Subcutaneous abdominal adipose tissue (tissue), 5 donors: ENCODE results near the gene LTBP3.

Source experiments
- H3K27ac ChIP-seq: one replicate; pipeline ENCODE4 v1.7.0; 2013; ENCODE audit warnings: low read depth, mild to moderate bottlenecking, inconsistent platforms, low read length, moderate library complexity
- H3K27me3 ChIP-seq, 5 donors: one replicate each; pipeline ENCODE4 v1.7.0; 2013; ENCODE audit warnings: low read length in 5 of 5, inconsistent platforms in 1 of 5; ENCODE audit not compliant: control insufficient read depth in 5 of 5, insufficient read depth in 4 of 5
- H3K36me3 ChIP-seq, 5 donors: one replicate each; pipeline ENCODE4 v1.7.0; 2013; ENCODE audit warnings: low read length in 5 of 5; ENCODE audit not compliant: control insufficient read depth in 5 of 5, insufficient read depth in 5 of 5
- H3K4me1 ChIP-seq, 5 donors: one replicate each; pipeline ENCODE4 v1.7.0; 2013; ENCODE audit warnings: low read length in 5 of 5, mild to moderate bottlenecking in 3 of 5, moderate library complexity in 1 of 5; ENCODE audit not compliant: control insufficient read depth in 5 of 5, insufficient read depth in 5 of 5
- H3K4me3 ChIP-seq, 5 donors: one replicate each; pipeline ENCODE4 v1.7.0; 2013; ENCODE audit warnings: low read length in 5 of 5, low read depth in 1 of 5
- H3K9ac ChIP-seq, 5 donors: one replicate each; pipeline ENCODE4 v1.7.0; 2013; ENCODE audit warnings: low read length in 5 of 5, mild to moderate bottlenecking in 4 of 5, moderate library complexity in 3 of 5
- H3K9me3 ChIP-seq, 5 donors: one replicate each; pipeline ENCODE4 v1.7.0; 2013; ENCODE audit warnings: low read length in 5 of 5; ENCODE audit not compliant: control insufficient read depth in 5 of 5
- donor health status: healthy.
- donor health status: healthy.
- donor health status: healthy.
- donor health status: healthy.
- donor health status: healthy.

LTBP3 gene

GRCh38 chr11:65558002-65558929, at the start of gene LTBP3:
TSS of gene LTBP3 (minus strand) at chr11:65558359. CDS start at chr11:65557959, 400 bp downstream.
- no peaks in the 10 kb centered on the region for H3K36me3 ChIP-seq
- H3K27ac ChIP-seq = peak within 1 kb of the TSS; percentile 85
- peak within 1 kb of the TSS in 4 of 5 donors; percentile 72 to 84 (median 76) for H3K9ac ChIP-seq
- H3K4me3 ChIP-seq = peak within 1 kb of the TSS; percentile 57 to 65 (median 61)
- H3K4me1 ChIP-seq = peaks cover 7 to 59% (median 56%) of the 10 kb centered on the region in 5 donors
- no peaks in the 10 kb centered on the region for H3K9me3 ChIP-seq
- no peaks in the 10 kb centered on the region for H3K27me3 ChIP-seq

GRCh38 chr11:65606876-65607613, 48.9 kb upstream of the LTBP3 start:
- Histone ChIP-seq H3K9ac (peak overlapping the region in 2 of 5 donors; percentile 57 to 62), H3K27me3 (no peaks in the 10 kb centered on the region), H3K9me3 (no peaks in the 10 kb centered on the region), H3K4me3 (peak overlapping the region in 4 of 5 donors; percentile 24 to 54 (median 34)), H3K36me3 (peaks cover 0 to 77% (median 55%) of the 10 kb centered on the region in 5 donors), H3K4me1 (peaks cover 0 to 52% (median 44%) of the 10 kb centered on the region in 5 donors), H3K27ac (peak overlapping the region; percentile 90)

GRCh38 chr11:65604258-65604657, 46.1 kb upstream of the LTBP3 start:
- Histone ChIP-seq H3K27ac (no peak overlapping the region), H3K9me3 (no peaks in the 10 kb centered on the region), H3K9ac (no peak overlapping the region), H3K4me3 (no peak overlapping the region), H3K27me3 (no peaks in the 10 kb centered on the region), H3K4me1 (peaks cover 0 to 25% (median 16%) of the 10 kb centered on the region in 5 donors), H3K36me3 (peaks cover 0 to 88% (median 61%) of the 10 kb centered on the region in 5 donors)

- H3K36me3 ChIP-seq = peaks cover 0 to 76% (median 53%) of the 10 kb centered on the region in 5 donors
- no peak overlapping the region for H3K4me3 ChIP-seq
- no peaks in the 10 kb centered on the region for H3K9me3 ChIP-seq
- H3K27ac ChIP-seq = no peak overlapping the region
- no peaks in the 10 kb centered on the region for H3K27me3 ChIP-seq
- H3K4me1 ChIP-seq = peaks cover 0 to 12% (median 11%) of the 10 kb centered on the region in 5 donors
- H3K9ac ChIP-seq = no peak overlapping the region
Observed at GRCh38 chr11:65599955-65600246, 41.7 kb upstream of the LTBP3 start.

GRCh38 chr11:65599216-65599954, 41.2 kb upstream of the LTBP3 start:
- H3K4me3 ChIP-seq = no peak overlapping the region
- peaks cover 0 to 71% (median 48%) of the 10 kb centered on the region in 5 donors for H3K36me3 ChIP-seq

GRCh38 chr11:65598258-65598699, 40.1 kb upstream of the LTBP3 start:
- Histone ChIP-seq H3K9ac (no peak overlapping the region), H3K27me3 (no peaks in the 10 kb centered on the region), H3K4me1 (peaks cover 0 to 24% (median 20%) of the 10 kb centered on the region in 5 donors), H3K4me3 (no peak overlapping the region), H3K27ac (no peak overlapping the region), H3K9me3 (no peaks in the 10 kb centered on the region), H3K36me3 (peaks cover 0 to 64% (median 40%) of the 10 kb centered on the region in 5 donors)

More at GRCh38 chr11:65599216-65599954, 41.2 kb upstream of the LTBP3 start:
- no peak overlapping the region for H3K27ac ChIP-seq
- no peaks in the 10 kb centered on the region for H3K27me3 ChIP-seq
- H3K4me1 ChIP-seq = peaks cover 0 to 13% (median 11%) of the 10 kb centered on the region in 5 donors
- no peak overlapping the region for H3K9ac ChIP-seq
- no peaks in the 10 kb centered on the region for H3K9me3 ChIP-seq

- Histone ChIP-seq H3K4me3 (no peak overlapping the region), H3K9ac (no peak overlapping the region), H3K36me3 (peaks cover 0 to 67% (median 46%) of the 10 kb centered on the region in 5 donors), H3K4me1 (peaks cover 0 to 26% (median 22%) of the 10 kb centered on the region in 5 donors), H3K27me3 (no peaks in the 10 kb centered on the region), H3K27ac (no peak overlapping the region), H3K9me3 (no peaks in the 10 kb centered on the region)
Observed at GRCh38 chr11:65596520-65596919, 38.4 kb upstream of the LTBP3 start.

GRCh38 chr11:65595543-65596281, 37.6 kb upstream of the LTBP3 start, which contains the start of gene KCNK7:
TSS of gene KCNK7 (minus strand) at chr11:65595800. CDS start at chr11:65595772, 28 bp downstream.
- Histone ChIP-seq H3K36me3 (peaks cover 0 to 65% (median 41%) of the 10 kb centered on the region in 5 donors), H3K9ac (peak within 1 kb of the TSS in 3 of 5 donors; percentile 23 to 53 (median 49)), H3K4me1 (peaks cover 0 to 26% (median 22%) of the 10 kb centered on the region in 5 donors), H3K4me3 (peak within 1 kb of the TSS in 2 of 5 donors; percentile 4 to 13), H3K9me3 (no peaks in the 10 kb centered on the region), H3K27me3 (no peaks in the 10 kb centered on the region), H3K27ac (no peak within 1 kb of the TSS)

GRCh38 chr11:65595131-65595530, 37.0 kb upstream of the LTBP3 start:
- H3K4me1 ChIP-seq = peaks cover 0 to 27% (median 23%) of the 10 kb centered on the region in 5 donors
- H3K4me3 ChIP-seq = peak overlapping the region in 2 of 5 donors; percentile 4 to 13
- H3K27me3 ChIP-seq = no peaks in the 10 kb centered on the region
- H3K27ac ChIP-seq = no peak overlapping the region
- H3K9ac ChIP-seq = peak overlapping the region in 3 of 5 donors; percentile 23 to 53 (median 49)
- H3K9me3 ChIP-seq = no peaks in the 10 kb centered on the region
- peaks cover 0 to 65% (median 40%) of the 10 kb centered on the region in 5 donors for H3K36me3 ChIP-seq
